ENCODE measurements around the gene CCDC27. TPM values are rescaled to one million over a fixed set of nuclear protein-coding genes. Genes with fewer than 3 reads are reported as not detected.
A peak's percentile ranks its signal among the peaks of the same experiment; 100 is the strongest.

The CCDC27 gene
- total RNA-seq: 10 to 100 TPM; 10.6 to 18.3 TPM
- 28.4 TPM for polyA plus RNA-seq (ENCODE audit: insufficient read depth, low read depth, low replicate concordance)
- long read RNA-seq, donor 1, partial matches to known transcripts: 7 of 7 reads
- long read RNA-seq, donor 1, other reads (novel, unspliced or antisense): 0 of 7 reads
- long read RNA-seq, donor 2: 0 reads

GRCh38 chr1:3752400-3752945 is at the start of gene CCDC27:
TSS of gene CCDC27 (plus strand) at chr1:3752450. CDS start at chr1:3752482, 32 bp downstream.
- no peak for DNase-seq
- TF ChIP-seq POLR2A (IDR thresholded peaks at IDR 0.05): no peak
- TF ChIP-seq, protein P1, sequence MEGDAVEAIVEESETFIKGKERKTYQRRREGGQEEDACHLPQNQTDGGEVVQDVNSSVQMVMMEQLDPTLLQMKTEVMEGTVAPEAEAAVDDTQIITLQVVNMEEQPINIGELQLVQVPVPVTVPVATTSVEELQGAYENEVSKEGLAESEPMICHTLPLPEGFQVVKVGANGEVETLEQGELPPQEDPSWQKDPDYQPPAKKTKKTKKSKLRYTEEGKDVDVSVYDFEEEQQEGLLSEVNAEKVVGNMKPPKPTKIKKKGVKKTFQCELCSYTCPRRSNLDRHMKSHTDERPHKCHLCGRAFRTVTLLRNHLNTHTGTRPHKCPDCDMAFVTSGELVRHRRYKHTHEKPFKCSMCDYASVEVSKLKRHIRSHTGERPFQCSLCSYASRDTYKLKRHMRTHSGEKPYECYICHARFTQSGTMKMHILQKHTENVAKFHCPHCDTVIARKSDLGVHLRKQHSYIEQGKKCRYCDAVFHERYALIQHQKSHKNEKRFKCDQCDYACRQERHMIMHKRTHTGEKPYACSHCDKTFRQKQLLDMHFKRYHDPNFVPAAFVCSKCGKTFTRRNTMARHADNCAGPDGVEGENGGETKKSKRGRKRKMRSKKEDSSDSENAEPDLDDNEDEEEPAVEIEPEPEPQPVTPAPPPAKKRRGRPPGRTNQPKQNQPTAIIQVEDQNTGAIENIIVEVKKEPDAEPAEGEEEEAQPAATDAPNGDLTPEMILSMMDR (IDR thresholded peaks at IDR 0.05): no peak
- intact Hi-C loops (cut with DNase I; ENCODE audit: low total_unique reads): no loop called here
- Histone ChIP-seq H3K36me3 (ENCODE audit: low read depth, missing control alignments) (no peaks in the 10 kb centered on the region), H3K4me3 (no peak within 1 kb of the TSS), H3K4me1 (peaks cover 13% of the 10 kb centered on the region), H3K27ac (peak within 1 kb of the TSS in 1 of 2 donors; percentile 19), H3K9me3 (no peaks in the 10 kb centered on the region), H3K27me3 (no peaks in the 10 kb centered on the region)
- WGBS, 2 donors: 89 to 91% methylated on average over 10 to 17 of the region's 17 CpGs

DNA sequence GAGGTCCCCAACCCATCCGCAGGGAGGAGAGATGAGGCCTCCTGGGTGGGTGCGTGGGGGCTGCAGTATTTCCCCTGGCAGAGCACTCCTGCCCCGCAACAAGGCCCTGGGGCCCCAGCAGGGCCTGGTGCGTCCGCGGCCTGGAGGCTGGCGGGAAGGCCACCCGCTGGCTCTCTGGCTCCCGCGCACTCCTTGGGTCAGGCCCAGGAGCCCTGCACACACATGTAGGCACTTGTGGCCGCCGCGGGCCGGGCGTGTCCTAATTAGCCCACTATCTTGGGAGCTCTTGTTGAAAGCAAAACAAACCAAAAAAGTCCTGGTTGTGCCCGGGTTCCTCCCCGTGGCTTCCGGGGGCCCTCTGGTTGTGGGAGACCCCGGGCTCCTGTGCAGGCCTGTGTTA is 49.7 kb upstream of the CCDC27 start:
- H3K9me3 ChIP-seq: no peaks in the 10 kb centered on the region
- no peaks in the 10 kb centered on the region for H3K4me1 ChIP-seq
- TF ChIP-seq POLR2A (IDR thresholded peaks at IDR 0.05): no peak
- TF ChIP-seq, protein P1 (IDR thresholded peaks at IDR 0.05): no peak
- WGBS, 2 donors: 64% methylated on average over 17 of the region's 19 CpGs; no CpG with 5 or more reads in 1 of the 2 donors
- H3K4me3 ChIP-seq: no peak overlapping the region
- no peak for DNase-seq
- no peak overlapping the region for H3K27ac ChIP-seq
- H3K36me3 ChIP-seq (ENCODE audit: low read depth, missing control alignments): no peaks in the 10 kb centered on the region
- intact Hi-C loops (cut with DNase I; ENCODE audit: low total_unique reads): no loop called here
- no peaks in the 10 kb centered on the region for H3K27me3 ChIP-seq

DNA sequence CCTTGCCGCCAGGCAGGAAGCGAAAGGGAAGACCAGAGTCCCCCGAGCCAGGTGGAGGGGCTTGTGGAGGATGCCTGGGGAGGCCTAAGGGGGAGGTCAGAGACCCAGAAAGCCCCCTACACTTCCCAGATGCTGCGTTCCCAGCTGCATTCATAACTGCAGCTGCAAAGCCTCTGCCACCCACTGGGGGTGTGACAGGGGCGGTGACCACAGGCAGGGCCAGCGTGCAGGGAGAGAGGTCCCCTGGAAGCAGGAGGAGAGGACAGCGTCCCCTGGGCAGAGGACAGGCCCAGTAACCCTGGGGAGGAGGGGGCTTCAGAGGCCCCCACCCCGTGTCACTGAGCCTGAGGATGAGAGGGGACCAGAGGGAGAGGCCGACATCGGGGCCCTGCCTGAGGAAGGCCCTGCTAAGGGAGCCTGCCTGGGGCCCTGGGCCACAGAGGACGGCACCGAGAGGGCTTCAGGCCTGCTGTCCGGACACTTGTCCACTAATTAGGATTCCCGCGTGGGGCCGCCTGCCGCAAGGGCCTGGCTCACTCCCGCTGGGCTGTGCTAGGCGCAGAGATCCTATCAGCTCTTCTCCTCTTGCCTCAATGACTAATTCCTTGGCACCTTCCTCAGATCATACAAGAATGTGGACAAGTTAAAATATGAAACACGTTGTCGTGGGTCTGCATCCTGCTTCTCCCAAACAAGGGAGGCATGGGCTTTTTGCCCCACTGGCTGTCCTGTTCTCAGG is 49.1 kb upstream of the CCDC27 start:
- intact Hi-C loops (cut with DNase I; ENCODE audit: low total_unique reads): no loop called here
- no peaks in the 10 kb centered on the region for H3K9me3 ChIP-seq
- no peak for TF ChIP-seq POLR2A (IDR thresholded peaks at IDR 0.05)
- TF ChIP-seq, protein P1 (IDR thresholded peaks at IDR 0.05): no peak
- H3K4me1 ChIP-seq: no peaks in the 10 kb centered on the region
- no peak for DNase-seq
- no peak overlapping the region for H3K27ac ChIP-seq
- no peaks in the 10 kb centered on the region for H3K27me3 ChIP-seq
- H3K4me3 ChIP-seq: no peak overlapping the region
- H3K36me3 ChIP-seq (ENCODE audit: low read depth, missing control alignments): no peaks in the 10 kb centered on the region
- WGBS, 2 donors: 72% methylated on average over 18 to 21 of the region's 21 CpGs

- Histone ChIP-seq H3K9me3 (no peaks in the 10 kb centered on the region), H3K27ac (no peak overlapping the region), H3K4me3 (no peak overlapping the region), H3K36me3 (ENCODE audit: low read depth, missing control alignments) (no peaks in the 10 kb centered on the region), H3K4me1 (no peaks in the 10 kb centered on the region), H3K27me3 (no peaks in the 10 kb centered on the region)
- TF ChIP-seq, protein P1 (IDR thresholded peaks at IDR 0.05): no peak
- TF ChIP-seq POLR2A (IDR thresholded peaks at IDR 0.05): no peak
- WGBS, 2 donors: 75 to 86% methylated on average over 25 to 28 of the region's 28 CpGs
- DNase-seq: no peak
- intact Hi-C loops (cut with DNase I; ENCODE audit: low total_unique reads): no loop called here
These were observed 48.4 kb upstream of the CCDC27 start for GRCh38 chr1:3703786-3704371.
